Liver (tissue), 3 donors: ENCODE measurements around the gene EFCAB7.

ENCODE experiments used
- JUND ChIP-seq, 2 donors: IDR thresholded peaks; 2 replicates each; pipeline ENCODE4 v1.6.1; 2016; ENCODE audit warnings: antibody characterized with exemption in 2 of 2
- RAD21 ChIP-seq, 2 donors: IDR thresholded peaks; 2 replicates each; pipeline ENCODE4 v1.6.1; 2016; ENCODE audit warnings: antibody characterized with exemption in 2 of 2, mild to moderate bottlenecking in 2 of 2
- TF ChIP-seq, protein P1 (sequence below): fragments of 150-350 bp; IDR thresholded peaks from 2 replicates; pipeline ENCODE4 v1.5.1; 2017; ENCODE audit warnings: improper control_type of control experiment, low read depth, low read length; ENCODE audit not compliant: missing input control
- TF ChIP-seq, protein P2 (sequence below): IDR thresholded peaks from 2 replicates; pipeline ENCODE4 v1.6.1; 2016; ENCODE audit warnings: antibody characterized with exemption
- TF ChIP-seq, protein P3 (sequence below): IDR thresholded peaks from 2 replicates; pipeline ENCODE4 v1.6.1; 2016; ENCODE audit warnings: antibody characterized with exemption, mild to moderate bottlenecking
- donor health status: healthy.
- donor health status: healthy.

DNA sequence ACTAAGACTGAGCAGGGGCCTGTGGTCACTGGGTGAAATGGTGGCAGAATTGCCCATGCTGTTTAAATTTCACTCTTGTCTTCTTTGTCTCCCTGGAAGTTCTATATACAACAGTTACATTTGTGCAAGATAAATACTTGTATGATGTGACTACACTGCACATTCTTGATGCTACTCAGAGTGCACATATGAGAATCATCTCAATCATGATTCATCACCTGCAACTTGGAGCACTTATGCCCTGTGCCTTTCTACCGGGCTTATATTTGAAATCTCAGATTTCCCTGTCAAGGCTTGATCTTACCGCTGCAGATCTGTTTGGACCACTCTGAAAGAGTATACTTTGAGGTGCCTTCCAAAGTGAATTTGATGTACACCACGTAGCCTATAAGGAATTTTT is 80.5 kb downstream of the EFCAB7 start:
- TF ChIP-seq, protein P1, sequence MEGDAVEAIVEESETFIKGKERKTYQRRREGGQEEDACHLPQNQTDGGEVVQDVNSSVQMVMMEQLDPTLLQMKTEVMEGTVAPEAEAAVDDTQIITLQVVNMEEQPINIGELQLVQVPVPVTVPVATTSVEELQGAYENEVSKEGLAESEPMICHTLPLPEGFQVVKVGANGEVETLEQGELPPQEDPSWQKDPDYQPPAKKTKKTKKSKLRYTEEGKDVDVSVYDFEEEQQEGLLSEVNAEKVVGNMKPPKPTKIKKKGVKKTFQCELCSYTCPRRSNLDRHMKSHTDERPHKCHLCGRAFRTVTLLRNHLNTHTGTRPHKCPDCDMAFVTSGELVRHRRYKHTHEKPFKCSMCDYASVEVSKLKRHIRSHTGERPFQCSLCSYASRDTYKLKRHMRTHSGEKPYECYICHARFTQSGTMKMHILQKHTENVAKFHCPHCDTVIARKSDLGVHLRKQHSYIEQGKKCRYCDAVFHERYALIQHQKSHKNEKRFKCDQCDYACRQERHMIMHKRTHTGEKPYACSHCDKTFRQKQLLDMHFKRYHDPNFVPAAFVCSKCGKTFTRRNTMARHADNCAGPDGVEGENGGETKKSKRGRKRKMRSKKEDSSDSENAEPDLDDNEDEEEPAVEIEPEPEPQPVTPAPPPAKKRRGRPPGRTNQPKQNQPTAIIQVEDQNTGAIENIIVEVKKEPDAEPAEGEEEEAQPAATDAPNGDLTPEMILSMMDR = no peak
- TF ChIP-seq, protein P2, sequence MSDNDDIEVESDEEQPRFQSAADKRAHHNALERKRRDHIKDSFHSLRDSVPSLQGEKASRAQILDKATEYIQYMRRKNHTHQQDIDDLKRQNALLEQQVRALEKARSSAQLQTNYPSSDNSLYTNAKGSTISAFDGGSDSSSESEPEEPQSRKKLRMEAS = no peak
- TF ChIP-seq, protein P3, sequence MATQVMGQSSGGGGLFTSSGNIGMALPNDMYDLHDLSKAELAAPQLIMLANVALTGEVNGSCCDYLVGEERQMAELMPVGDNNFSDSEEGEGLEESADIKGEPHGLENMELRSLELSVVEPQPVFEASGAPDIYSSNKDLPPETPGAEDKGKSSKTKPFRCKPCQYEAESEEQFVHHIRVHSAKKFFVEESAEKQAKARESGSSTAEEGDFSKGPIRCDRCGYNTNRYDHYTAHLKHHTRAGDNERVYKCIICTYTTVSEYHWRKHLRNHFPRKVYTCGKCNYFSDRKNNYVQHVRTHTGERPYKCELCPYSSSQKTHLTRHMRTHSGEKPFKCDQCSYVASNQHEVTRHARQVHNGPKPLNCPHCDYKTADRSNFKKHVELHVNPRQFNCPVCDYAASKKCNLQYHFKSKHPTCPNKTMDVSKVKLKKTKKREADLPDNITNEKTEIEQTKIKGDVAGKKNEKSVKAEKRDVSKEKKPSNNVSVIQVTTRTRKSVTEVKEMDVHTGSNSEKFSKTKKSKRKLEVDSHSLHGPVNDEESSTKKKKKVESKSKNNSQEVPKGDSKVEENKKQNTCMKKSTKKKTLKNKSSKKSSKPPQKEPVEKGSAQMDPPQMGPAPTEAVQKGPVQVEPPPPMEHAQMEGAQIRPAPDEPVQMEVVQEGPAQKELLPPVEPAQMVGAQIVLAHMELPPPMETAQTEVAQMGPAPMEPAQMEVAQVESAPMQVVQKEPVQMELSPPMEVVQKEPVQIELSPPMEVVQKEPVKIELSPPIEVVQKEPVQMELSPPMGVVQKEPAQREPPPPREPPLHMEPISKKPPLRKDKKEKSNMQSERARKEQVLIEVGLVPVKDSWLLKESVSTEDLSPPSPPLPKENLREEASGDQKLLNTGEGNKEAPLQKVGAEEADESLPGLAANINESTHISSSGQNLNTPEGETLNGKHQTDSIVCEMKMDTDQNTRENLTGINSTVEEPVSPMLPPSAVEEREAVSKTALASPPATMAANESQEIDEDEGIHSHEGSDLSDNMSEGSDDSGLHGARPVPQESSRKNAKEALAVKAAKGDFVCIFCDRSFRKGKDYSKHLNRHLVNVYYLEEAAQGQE = no peak
- TF ChIP-seq RAD21 (IDR thresholded peaks at IDR 0.05) (no peak), JUND (IDR thresholded peaks at IDR 0.05) (no peak)
